GM23248 (cell line): Measurements from ENCODE around the gene NLRP7.
"Not testable (repeated sequence)": the region's sequence is repeated elsewhere in the genome, so short reads cannot be mapped to it uniquely, and the experiment has no call there.

Source experiments
- EZH2 ChIP-seq: fragments of 200-600 bp; sonication (generic); IDR thresholded peaks from 2 replicates; pipeline ENCODE4 v1.6.1; 2018; ENCODE audit warnings: antibody characterized with exemption, mild to moderate bottlenecking; ENCODE audit not compliant: insufficient read depth, poor library complexity, severe bottlenecking
- EZH2phosphoT487 ChIP-seq: fragments of 200-600 bp; sonication (generic); IDR thresholded peaks from 2 replicates; pipeline ENCODE4 v1.6.1; 2018; ENCODE audit warnings: antibody characterized with exemption, moderate library complexity, mild to moderate bottlenecking, low read depth; ENCODE audit not compliant: insufficient read depth

DNA sequence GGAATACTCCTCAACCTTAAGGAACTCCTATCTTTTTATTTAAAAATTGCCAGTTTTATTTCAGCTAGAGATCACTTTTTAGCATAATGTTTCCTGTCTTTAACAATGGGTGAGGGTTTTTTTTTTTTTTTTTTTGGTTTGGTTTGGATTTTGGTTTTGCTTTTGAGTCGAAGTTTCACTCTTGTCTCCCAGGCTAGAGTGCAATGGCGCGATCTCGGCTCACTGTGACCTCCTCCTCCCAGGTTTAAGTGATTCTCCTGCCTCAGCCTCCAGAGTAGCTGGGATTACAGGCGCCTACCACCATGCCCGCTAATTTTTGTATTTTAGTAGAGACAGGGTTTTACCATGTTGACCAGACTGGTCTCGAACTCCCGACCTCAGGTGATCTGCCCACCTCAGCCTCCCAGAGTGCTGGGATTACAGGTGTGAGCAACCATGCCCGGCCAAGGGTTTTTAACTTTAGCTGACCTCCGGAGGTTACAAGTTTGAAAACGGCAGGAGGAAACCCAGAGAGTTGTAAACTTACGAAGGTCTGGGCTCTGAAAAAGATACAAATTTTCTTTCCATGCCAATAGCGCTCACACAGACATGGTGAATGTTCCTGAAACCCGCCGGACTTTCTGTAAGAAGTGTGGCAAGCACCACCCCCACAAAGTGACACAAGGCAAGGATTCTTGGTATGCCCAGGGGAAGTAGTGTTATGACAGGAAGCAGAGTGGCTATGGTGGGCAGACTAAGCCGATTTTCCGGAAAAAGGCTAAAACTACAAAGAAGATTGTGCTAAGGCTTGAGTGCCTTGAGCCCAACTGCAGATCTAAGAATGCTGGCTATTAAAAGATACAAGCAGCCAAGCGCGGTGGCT is 26.1 kb upstream of the NLRP7 start:
- not testable (repeated sequence) for TF ChIP-seq EZH2, EZH2phosphoT487
